ENCODE results near the gene NPAS3. TPM values are rescaled to one million over a fixed set of nuclear protein-coding genes. Genes with fewer than 3 reads are reported as not detected.

NPAS3 gene
- total and polyA plus RNA-seq, 2 of the 13 experiments (the other 11 are each of a cell fraction or from before 2014, with no cell fraction given), result not detected

DNA sequence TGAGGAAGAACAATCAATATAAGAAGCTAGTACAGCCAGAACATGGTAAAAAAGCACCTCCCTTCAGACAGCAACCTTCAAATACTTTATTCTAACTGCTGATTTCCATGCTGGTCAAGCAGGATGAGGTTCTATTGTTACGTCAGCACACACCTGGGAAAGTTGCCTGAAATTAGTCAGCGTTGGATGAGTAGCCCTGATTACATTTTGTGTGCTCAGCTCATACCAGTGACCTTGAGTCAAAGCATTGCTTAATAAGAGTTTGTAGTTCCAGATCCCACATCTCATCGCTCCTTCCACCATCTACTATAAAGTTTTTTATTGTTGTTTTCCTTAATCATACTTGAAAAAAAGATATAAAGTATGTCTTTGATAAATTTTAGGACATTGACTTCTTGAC lies 650.7 kb downstream of the NPAS3 start (continued):
- TF ChIP-seq THRA (CRISPR knock-in tag; IDR thresholded peaks at IDR 0.05; ENCODE audit: borderline replicate concordance) (no peak), FOSL2 (CRISPR knock-in tag; IDR thresholded peaks at IDR 0.05) (peak; percentile 68; the same call in 1 of the 2 replicates), ZNF382 (CRISPR knock-in tag; IDR thresholded peaks at IDR 0.05; ENCODE audit: borderline replicate concordance) (no peak), GMEB2 (CRISPR knock-in tag; IDR thresholded peaks at IDR 0.05; ENCODE audit: low read depth) (no peak), FOXK2 (IDR thresholded peaks at IDR 0.05) (no peak), FOXJ3 (CRISPR knock-in tag; IDR thresholded peaks at IDR 0.05; ENCODE audit: borderline replicate concordance) (no peak), ZNF574 (CRISPR knock-in tag; IDR thresholded peaks at IDR 0.05) (no peak), ZHX1 (CRISPR knock-in tag; IDR thresholded peaks at IDR 0.05; ENCODE audit: low read depth) (no peak), TBL1XR1 (IDR thresholded peaks at IDR 0.05; ENCODE audit: borderline replicate concordance, low read length, partially characterized antibody) (no peak), ZNF496 (CRISPR knock-in tag; IDR thresholded peaks at IDR 0.05; ENCODE audit: insufficient replicate concordance) (no peak), ZBTB21 (CRISPR knock-in tag; IDR thresholded peaks at IDR 0.05) (peak; percentile 32; the same call in 1 of the 2 replicates)
- TF ChIP-seq, protein P1, sequence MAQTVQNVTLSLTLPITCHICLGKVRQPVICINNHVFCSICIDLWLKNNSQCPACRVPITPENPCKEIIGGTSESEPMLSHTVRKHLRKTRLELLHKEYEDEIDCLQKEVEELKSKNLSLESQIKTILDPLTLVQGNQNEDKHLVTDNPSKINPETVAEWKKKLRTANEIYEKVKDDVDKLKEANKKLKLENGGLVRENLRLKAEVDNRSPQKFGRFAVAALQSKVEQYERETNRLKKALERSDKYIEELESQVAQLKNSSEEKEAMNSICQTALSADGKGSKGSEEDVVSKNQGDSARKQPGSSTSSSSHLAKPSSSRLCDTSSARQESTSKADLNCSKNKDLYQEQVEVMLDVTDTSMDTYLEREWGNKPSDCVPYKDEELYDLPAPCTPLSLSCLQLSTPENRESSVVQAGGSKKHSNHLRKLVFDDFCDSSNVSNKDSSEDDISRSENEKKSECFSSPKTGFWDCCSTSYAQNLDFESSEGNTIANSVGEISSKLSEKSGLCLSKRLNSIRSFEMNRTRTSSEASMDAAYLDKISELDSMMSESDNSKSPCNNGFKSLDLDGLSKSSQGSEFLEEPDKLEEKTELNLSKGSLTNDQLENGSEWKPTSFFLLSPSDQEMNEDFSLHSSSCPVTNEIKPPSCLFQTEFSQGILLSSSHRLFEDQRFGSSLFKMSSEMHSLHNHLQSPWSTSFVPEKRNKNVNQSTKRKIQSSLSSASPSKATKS (CRISPR knock-in tag; IDR thresholded peaks at IDR 0.05), result no peak
- TF ChIP-seq, protein P2, sequence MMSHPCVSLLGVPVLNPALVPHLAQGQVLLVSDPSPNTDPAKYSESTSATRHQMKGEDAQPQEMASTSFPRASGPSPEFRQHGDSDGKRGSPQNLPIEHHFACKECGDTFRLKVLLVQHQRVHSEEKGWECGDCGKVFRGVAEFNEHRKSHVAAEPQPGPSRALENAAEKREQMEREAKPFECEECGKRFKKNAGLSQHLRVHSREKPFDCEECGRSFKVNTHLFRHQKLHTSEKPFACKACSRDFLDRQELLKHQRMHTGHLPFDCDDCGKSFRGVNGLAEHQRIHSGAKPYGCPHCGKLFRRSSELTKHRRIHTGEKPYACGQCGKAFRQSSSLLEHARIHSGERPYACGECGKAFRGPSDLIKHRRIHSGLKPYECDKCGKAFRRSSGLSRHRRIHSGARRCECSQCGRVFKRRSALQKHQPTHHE (CRISPR knock-in tag; IDR thresholded peaks at IDR 0.05; ENCODE audit: borderline replicate concordance), result no peak

All from HepG2 (cell line).